Neural cell (in vitro differentiated cells): ENCODE results near the gene DNA2.

Experiments used
- CTCF ChIP-seq: fragments of 450-650 bp; IDR thresholded peaks from 2 replicates; pipeline ENCODE4 v1.5.1; 2014; ENCODE audit warnings: antibody characterized with exemption, mild to moderate bottlenecking, moderate library complexity; ENCODE audit not compliant: poor library complexity, severe bottlenecking
- EZH2 ChIP-seq: fragments of 200-600, 300-800 bp; shearing (Covaris generic), sonication (generic); IDR thresholded peaks from 2 replicates; pipeline ENCODE4 v1.6.1; 2014; ENCODE audit warnings: antibody characterized with exemption, low read length, borderline replicate concordance, mild to moderate bottlenecking; ENCODE audit not compliant: insufficient read depth, poor library complexity, severe bottlenecking

- TF ChIP-seq CTCF (no peak), EZH2 (no peak)
Measured at GRCh38 chr10:68423522-68423921, 48.3 kb downstream of the DNA2 start.
